Forelimb muscle (tissue), 1 donor: ENCODE measurements around the gene IPO11. TPM values are rescaled to one million over a fixed set of nuclear protein-coding genes. Genes with fewer than 3 reads are reported as not detected.
"Not testable (repeated sequence)": the region's sequence is repeated elsewhere in the genome, so short reads cannot be mapped to it uniquely, and the experiment has no call there.

ENCODE experiments used
- DNase-seq: peaks from one replicate; pipeline ENCODE4 v3.0.0-alpha.2; 2013; ENCODE audit warnings: low read depth
- polyA plus RNA-seq: library from polyadenylated mRNA; unstranded; fragments of 120-200 nt; gene quantifications from one replicate; pipeline ENCODE4 v1.2.1, GENCODE V29; 2013; ENCODE audit not compliant: insufficient read length

The IPO11 gene
- polyA plus RNA-seq, 1 donor: 22.6 TPM

DNA sequence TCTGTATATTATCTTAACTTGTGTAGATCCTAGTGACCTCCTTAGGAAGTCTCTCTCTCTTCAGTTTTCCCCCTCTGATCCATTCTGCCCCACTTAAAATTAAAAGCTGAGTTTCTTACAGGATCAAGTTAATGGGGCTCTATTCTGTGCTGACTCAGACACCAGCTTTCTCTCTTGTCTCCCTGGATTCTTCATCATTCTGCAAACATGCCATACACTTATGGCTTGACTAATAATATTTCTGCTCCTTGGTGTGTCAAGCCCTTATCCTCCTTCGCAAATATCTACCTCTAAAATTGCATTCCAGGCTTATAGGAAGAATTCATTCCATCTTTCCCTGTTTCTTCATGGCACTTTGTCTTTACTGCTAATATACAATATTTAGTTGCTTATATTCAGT lies 184.1 kb downstream of the IPO11 start:
- DNase-seq: no peak

DNA sequence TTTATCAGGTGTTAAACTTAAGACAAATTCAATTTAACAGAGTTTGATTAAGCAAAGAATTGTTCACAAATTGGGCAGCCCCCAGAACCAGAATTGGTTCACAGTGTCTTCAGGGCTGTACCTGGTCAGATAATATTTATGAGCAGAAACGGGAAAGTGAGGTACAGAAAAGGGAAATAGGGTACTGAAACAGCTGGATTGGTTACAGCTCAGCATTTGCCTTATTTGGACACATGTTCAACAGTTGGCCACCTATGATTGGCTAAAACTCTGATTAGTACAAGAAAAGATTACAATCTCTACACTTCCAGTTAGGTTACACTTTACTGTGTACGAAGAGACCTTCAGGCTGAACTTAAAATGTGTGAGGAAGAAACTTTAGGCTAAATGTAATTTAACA lies 184.8 kb downstream of the IPO11 start:
- DNase-seq: no peak

DNA sequence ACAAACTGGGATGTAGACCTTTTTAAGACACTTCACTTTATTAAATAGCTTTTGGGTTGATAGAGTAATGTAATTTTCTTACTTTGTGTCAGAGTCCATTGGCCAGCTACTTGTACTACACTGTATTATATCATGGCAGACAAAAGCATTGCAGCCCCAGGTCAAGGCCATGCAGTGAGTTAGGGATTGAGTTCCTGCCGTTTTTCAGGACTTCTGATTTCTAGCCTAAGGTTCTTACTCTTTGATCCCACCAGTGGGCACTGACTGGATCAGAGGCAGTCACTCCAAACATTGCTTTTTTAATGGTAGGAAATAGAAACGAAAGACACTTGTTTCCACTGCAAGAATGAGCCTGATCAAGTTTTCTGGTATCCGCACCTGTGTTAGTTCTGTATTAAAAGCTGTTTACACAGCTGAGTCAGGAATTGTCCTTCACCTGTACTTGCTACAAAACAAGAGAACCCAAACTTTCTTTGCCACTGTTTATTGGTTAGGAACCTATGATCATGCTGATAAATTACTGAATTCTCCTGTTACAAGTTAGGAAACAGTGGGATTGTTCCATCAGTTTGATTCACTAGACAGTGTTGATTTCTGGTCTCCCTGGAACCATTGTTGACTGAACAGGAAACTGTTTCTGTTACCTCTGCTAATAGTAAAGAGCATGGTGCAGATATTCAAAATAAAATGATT lies 188.1 kb downstream of the IPO11 start:
- DNase-seq: no peak

DNA sequence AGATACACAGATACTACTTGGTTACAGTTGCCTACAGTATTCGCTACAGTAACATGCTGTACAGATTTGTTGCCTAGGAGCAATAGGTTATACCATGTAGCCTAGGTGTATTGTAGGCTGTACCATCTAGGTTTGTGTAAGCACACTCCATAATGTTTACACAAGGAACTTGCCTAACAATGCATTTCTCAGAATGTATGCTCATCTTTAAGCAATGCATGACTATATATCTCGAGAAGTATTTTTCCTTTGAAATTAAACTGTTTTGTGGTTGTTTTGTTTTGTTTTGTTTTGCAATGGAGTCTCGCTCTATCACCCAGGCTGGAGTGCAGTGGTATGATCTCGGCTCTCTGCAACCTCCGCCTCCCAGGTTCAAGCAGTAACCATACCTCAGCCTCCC lies 191.4 kb downstream of the IPO11 start:
- no peak for DNase-seq

GRCh38 chr5:62605638-62606037 lies 193.1 kb downstream of the IPO11 start:
- DNase-seq: no peak

GRCh38 chr5:62606878-62607277 lies 194.3 kb downstream of the IPO11 start:
- DNase-seq: no peak

GRCh38 chr5:62607615-62608014 lies 195.1 kb downstream of the IPO11 start:
- DNase-seq: no peak

- no peak for DNase-seq
These were observed 196.3 kb downstream of the IPO11 start for GRCh38 chr5:62608529-62609511.

GRCh38 chr5:62614355-62614754 lies 201.8 kb downstream of the IPO11 start:
- DNase-seq: no peak

- DNase-seq: no peak
These were observed 204.2 kb downstream of the IPO11 start for GRCh38 chr5:62616615-62617277.

DNA sequence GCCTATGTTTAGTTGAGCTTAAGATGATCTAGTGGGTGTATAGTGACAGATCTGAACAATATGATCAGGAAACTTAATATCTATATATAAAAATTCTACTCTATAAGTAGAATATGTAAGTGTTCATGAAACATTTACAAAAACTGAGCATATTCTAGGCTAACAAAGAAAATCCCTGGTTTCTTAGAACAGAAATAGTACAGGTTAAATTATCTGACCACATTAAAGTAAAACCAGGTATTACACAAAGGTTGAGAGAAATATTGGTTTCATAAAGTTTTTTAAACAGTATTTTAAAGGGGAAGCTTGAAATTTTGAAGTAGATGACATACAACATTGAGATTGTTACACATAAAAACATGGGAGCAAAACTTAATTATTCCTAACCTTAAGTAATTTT lies 205.4 kb downstream of the IPO11 start:
- no peak for DNase-seq

GRCh38 chr5:62620761-62621160 lies 208.2 kb downstream of the IPO11 start:
- no peak for DNase-seq

DNA sequence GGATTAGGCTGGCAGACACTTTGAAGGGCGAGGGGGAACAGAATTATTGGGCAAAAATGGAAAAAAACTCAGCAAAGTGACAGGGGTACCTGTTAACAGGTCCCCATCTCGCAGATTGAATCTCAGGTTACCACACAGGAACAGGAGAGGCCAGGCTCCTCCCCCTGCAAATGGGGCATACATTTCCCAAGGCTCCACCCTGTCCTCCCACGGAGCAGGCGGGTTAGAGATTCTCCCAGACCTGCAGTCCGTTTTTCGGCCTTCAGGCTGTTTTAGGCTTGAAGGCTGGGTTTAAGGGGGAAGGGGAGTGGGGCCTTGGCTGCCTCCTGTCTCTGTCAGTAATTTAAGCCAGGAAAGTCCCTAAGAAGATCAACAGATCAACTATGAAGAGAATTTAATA lies 208.7 kb downstream of the IPO11 start:
- DNase-seq: no peak

- DNase-seq: peak; percentile 6
These were observed 210.7 kb downstream of the IPO11 start for GRCh38 chr5:62623271-62623670.

- DNase-seq: not testable (repeated sequence)
These were observed 211.9 kb downstream of the IPO11 start for GRCh38 chr5:62624436-62624835.

DNA sequence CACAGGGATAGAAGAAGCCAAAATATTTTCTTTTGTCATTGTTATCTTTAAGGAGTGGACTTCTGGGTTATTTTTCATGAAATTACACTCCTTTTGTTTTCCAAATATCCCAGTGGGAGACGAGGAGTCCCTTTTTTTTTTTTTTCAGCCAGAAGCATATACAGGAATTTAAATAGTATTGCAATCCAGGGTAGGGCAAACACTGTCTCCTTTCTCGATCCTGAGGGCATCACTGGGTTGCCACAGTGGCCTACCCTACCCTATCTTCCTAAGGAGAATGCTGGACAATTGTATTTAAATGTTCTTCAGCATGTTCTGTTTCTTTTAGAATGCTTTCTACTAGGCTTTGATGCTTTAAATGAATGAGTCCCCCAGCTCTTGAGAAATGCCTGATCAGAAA lies 214.0 kb downstream of the IPO11 start:
- DNase-seq: no peak

DNA sequence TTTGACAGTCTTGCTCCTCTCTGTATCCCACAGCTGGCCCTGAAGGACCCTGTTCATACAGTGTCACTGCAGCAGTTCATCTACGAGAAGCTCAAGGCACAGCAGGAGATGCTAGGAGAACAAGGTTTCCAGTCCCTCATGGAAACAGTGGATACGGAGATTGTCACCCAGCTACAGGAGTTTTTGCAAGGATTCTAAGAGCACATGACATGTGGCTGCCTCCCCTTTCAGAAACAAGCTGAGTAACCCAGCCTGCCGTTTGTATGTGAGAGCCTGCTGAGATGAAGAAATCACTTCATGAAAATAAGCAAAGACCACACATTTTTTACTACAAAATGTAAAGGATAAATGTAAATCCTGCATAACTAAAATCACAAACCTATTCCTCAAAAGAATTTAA lies 214.6 kb downstream of the IPO11 start:
- DNase-seq: no peak

DNA sequence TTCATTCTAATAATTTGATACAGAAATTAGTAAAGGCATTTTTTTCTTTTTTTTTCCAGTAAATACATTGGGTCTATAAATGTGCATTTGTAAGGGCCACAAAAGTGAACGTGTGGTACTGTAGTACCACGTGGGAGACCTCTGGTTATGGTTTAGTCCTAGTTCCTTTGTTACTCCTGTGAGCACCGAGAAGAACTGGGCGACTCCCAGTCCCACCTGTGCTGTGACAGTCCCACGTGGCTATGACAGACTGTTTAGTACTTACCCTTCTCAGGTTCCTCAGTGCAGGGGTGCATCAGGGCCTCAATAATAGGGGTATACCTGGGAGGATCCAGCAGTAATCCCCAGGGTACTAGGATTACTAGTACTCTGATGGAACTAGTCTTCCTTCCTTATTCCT lies 215.3 kb downstream of the IPO11 start:
- no peak for DNase-seq

DNA sequence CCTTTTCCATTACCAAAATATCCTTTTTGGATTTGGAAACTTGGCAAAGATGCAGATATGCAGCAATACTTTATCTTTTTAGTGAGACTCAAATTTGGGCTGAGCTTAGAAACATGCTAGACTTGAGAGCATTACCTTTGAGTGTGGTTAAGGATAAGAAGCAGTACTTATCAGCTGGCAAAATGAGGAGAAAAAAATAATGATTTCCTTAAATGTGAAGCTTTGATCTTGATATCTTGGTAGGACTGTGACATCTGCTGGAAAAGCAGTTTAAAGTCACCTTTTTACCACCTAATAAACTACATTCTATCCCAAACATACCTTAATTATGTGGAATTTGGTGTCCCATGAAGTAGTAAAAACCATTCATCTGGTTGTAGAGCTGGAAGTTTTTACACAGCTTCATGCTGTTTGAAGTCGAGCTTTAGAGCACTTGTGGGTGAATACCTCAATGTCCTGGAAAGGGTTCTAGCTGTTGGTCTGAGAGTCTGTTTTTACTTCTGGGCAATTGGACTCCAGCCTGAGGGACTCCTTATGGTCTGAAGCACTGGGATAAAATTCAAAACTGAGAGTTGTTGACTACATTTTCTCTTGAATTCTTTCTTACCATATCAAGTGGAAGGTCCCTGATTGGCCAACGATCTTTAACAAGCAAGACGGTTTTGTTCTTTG lies 219.5 kb downstream of the IPO11 start:
- DNase-seq: no peak

- no peak for DNase-seq
These were observed 220.7 kb downstream of the IPO11 start for GRCh38 chr5:62633243-62633642.

- DNase-seq: no peak
These were observed 227.9 kb downstream of the IPO11 start for GRCh38 chr5:62640446-62640845.

DNA sequence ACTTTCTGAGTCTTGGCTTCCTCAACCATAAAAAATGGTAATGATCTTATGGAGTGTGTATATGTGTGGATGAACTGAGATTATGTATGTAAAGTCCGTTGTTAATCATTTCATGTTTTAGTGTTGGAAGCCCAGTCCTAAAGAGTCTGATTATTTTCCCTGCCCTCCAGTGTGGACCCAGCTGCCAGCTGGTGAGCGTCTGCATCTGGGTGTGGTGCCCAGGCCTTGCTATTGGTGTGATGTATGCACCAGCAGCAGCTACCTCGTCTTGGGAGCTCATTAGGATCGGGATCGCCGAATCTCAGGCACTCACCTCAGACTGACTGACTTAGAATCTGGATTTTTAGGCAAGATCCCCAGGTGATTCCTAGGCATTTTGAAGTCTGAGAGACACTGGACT lies 229.9 kb downstream of the IPO11 start:
- DNase-seq: no peak
